C4-2B (cell line): Measurements from ENCODE around the gene ZNF385A.

Experiments used
- CTCF ChIP-seq: fragments of 450-650 bp; conservative IDR thresholded peaks from 2 replicates; pipeline ENCODE4 v1.5.1; 2017; ENCODE audit warnings: mild to moderate bottlenecking
- ZFX ChIP-seq: fragments of 450-650 bp; IDR thresholded peaks from 2 replicates; pipeline ENCODE4 v1.6.1; 2017

GRCh38 chr12:54370171-54370730, 14.3 kb downstream of the ZNF385A start:
- TF ChIP-seq CTCF, result peak; percentile 92
- TF ChIP-seq ZFX, result no peak
